T-helper 2 cell (primary cell): ENCODE results near the gene CDH3.
A peak's percentile ranks its signal among the peaks of the same experiment; 100 is the strongest.

Experiments used
- DNase-seq, 5 experiments: peaks; one replicate each; pipeline versions ENCODE4 v3.0.0 to v3.0.0-alpha.2; 2012 to 2022

The CDH3 gene

DNA sequence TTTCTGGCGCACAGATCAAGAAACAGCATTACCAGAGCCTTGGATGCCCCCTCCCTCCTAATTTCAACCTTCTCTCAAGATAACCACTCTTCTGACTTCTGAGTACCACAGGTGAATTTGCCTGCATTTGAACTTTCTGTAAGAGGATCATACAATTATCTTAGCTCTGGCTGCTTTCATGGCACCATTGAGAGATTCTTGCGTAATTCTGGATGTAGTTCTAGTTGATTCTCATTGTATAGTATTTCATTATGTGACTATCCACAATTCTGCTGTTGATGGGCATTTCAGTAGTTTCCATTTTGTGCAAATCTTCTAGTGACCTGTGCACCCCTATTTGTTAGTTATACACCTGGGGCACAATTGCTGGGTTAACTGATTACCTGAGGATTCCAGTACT lies 7.5 kb downstream of the CDH3 start:
- DNase-seq = no peak

DNA sequence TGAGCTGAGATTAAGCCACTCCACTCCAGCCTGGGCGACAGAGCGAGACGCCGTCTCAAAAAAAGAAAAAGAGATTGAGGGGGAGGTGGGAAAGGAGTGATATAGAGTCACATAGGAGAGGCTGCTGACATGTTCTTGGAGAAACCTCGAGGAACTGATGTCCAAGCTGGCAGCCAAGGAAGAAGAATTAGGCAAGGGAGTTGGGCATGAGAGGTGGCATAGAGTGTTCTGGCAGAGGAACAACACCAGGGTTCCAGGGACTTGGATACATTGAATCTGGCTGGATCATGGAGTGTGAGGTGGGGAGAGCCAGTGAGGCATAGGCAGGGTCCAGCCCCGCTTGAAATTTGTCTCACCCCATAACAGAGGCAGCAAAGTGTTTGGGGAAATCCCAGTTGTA lies 10.7 kb downstream of the CDH3 start:
- no peak for DNase-seq

DNA sequence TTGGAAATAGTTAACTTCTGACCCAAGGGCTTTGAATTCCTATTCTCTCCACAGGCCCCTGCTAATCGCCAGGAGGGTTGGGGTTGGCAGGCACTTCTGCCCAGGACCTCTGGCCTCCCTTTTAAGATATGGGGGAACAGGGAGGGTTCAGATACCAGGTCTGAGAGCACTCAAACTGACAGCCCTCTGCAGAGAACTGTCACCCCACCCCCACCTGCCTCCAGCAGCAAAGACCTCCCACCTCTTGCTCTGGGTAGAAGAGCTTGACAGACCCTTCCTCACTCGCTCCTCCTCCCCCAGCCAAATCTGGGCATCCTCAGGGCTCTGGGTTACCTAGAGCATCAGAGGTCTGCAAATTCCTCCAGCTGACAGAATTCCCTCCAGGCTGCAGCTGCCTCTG lies 11.6 kb downstream of the CDH3 start:
- DNase-seq = no peak

DNA sequence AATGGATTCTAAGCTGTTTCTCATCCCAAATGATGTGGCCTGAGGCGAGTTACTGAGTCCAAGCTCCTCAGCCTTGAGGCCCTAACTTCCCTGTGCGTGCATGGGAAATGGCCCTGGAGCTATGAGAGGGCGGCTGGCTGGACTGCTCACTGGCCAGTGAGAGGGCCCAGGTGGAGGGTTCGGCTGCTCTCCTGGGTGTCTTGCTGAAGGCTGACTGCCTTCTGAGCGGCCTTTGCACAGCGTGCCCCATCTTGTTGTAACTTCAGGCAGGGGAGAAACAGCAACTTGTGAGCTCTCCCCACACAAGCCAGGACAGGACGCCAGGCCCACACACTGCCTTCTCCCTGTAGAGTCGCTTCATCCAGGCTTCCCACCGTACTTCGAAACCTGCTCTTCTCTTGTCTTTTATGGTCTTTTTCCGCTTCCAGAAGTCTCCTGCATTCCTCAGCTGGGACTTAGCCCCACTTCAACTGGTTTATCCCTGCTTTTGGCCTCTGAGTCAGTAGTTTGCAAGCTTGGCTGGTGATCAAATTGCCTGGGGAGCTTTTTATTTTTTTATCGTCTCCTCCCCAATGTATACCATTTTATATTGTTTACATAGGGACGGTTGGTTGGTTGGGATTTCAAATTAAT lies 13.3 kb downstream of the CDH3 start:
- no peak for DNase-seq

DNA sequence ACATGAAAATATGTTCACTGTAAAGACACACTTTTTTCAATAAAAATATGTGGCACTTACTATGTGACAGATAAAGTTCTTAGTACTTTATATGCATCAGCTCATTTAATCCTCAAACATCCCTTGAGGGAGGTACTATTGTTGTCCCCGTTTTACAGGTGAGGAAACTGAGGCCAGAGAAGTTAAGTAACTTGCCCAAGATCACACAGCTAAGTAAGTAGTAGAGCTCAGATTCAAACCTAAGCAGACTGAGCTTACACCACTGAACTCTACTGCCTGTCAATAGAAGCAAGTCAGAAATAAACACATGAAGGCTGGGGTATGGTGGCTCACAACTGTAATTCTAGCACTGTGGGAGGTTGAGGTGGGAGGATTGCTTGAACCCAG lies 13.9 kb downstream of the CDH3 start:
- DNase-seq = no peak

DNA sequence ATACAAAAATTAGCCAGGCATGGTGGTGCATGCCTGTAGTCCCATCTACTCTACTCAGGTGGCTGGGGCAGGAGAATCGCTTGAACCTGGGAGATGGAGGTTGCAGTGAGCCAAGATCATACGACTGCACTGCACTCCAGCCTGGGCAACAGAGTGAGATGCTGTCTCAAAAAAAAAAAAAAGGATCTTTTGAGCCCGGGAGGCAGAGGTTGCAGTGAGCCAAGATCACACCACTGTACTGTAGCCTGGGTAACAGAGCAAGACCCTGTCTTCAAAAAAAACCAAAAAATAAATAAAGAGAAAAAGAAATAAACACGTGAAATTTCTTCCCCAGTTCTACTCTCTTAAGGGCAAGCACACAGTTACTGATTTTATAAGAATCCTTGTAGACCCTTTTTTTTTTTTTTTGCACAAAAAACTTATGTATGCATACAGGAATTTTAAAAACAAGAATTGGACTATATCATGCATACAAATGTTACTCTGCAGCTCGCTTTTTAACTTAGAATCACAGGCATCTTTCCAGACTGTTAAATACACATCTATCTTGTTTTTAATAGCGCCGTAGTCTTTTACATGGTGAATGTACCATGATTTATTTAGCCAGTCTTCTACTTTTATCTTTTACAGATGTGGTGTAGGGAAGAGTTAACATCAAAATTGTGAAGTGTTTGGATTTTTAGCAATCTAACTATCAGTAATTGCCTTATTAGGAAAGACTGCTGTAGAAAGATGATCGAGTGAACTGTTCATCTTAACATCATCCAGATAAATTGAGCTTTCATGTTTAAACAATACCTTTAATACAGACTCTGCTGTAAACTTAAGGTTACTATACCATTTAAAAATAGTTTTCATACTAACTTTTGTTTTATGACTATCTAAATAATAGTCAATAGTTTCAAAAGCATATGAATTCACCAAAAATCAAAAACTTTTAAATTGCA lies 14.6 kb downstream of the CDH3 start:
- DNase-seq = no peak

DNA sequence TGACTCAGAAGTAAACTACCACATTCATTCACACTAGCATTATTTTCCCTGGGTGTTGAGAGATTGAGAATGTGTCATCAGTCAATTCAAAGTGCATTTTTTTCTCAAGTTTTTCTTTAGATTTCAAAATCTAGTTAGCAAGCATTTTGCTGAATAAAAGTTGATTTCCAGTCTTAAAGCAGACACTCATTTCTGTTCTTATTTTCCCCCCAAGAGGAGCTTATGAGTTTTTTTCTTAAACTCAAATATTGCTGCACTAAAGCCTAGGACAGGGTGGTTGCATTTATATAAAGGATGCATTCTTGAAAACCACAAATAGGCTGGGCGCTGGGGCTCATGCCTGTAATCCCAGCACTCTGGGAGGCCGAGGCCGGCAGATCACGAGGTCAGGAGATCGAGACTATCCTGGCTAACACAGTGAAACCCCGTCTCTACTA lies 15.3 kb downstream of the CDH3 start:
- DNase-seq = no peak

DNA sequence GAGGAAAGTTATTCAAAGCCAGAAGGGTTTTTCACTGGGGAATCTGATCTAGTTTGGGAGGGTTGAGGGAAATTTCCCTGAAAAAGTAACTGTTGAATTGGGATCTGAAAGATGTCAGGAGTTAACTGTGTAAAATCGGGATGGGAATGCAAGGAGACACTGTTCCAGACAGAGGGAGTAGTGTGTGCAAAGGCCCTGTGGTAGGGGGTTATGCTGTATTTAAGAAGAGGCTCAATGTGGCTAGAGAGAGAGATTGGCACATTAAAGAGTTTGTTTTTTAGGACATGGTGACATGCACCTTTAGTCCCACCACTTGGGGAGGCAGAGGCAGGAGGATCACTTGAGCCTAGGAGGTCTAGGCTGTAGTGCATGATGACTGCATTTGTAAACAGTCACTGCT lies 16.9 kb downstream of the CDH3 start:
- DNase-seq = no peak

DNA sequence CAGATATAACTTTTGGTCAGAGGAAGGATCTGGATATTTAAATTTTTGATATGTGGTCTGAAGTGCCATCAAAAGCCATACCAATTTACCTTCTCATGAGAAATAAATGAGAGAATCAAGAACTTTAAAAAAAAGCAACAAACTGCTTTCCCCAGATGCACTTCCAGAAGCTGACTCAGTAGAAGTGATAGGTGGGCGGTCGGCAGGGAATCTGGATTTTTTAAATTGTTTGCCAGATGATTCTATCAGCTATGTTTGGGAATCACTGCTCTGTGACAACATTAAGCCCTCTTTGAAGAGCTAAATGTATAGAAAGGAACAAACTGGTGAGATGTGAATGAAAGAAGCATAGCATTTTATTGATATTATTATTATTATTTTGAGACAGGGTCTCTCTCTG lies 19.2 kb downstream of the CDH3 start:
- DNase-seq = no peak

DNA sequence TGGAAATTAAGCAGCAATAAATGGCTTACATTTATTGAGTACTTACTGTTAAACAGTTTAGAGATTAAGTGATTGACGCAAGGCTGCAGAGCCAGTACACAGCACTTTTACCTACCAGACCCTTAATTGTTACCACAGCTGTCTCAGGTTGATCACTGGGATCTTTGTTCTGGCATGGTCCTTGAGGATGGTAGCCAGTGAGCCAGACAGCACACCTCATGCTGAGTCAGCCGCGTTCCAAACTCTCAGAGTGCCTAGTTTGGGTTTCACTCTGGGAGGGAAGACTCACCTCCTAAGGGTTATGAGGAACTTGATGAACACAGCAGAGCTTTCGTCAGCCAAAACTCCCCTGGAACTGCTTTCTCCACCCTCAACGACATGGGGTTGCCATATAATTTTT lies 20.4 kb downstream of the CDH3 start:
- DNase-seq = no peak

DNA sequence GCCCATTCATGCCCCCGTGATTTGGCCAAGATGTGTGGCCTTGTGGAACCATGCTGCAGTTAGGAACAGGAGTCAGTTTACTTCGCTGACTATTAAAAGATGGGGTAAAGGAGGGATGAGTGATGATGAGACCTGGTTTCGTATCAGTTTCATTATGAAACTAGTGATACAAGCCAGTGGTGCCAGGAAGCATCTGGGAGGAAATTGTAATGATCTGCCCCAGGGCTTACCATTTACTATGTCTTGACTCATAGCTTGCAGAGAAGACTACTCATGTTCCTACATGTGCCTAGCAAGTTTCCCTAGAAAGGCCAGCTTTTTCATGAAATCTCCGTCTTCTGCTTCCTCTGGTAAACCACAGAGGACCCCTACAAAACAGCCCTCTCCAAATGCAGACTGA lies 23.2 kb downstream of the CDH3 start:
- peak in 1 of 5 experiments; percentile 74 for DNase-seq

DNA sequence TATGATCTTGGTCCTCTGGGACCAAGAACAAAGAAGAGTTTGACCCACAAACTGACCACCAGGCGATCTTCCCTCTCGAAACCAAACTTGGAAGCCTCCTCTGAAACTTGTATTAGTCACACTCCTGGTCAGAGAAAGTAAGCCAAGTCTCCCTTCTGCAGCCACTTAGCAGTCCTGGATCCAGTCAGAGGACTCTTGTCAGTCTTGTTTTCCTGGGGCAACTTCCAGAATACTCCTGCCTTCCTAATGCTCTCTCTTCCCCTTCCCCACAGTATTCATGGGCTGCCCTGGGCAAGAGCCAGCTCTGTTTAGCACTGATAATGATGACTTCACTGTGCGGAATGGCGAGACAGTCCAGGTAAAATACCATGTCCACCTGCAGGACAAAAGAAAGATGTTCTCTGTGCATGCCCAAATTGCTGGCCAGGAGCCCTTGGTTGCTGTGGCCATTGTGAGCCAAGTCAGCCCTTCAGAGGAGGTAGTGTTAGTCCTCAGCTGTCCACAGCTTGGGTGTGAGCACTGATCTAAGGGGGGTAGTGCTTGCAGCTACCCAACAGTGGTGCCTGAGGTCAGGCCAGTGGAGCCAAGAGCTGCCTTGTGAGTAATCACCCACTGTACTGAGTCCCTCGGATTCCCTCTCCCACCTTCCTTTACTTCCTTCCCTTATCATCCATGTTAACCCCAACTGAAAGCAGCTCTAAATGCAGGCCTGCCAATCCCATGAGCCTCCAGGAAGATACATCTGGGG lies 31.2 kb downstream of the CDH3 start:
- no peak for DNase-seq

DNA sequence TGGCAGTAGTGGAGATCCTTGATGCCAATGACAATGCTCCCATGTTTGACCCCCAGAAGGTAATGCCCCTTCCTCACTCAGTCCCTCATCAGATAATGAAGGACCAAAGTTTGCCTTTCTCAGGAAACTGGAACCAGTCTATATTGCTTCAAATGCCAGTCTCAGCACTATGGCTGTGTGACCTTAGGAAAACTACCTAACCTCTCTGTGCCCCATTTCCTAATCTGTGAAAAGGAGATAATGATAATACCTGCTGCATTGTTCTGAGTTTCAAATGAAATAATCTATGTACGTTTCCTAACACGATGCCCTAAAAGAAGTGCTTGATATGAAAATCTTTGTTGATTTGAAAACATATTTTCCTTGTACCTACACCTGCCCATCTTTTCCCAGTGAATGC lies 35.9 kb downstream of the CDH3 start:
- no peak for DNase-seq

DNA sequence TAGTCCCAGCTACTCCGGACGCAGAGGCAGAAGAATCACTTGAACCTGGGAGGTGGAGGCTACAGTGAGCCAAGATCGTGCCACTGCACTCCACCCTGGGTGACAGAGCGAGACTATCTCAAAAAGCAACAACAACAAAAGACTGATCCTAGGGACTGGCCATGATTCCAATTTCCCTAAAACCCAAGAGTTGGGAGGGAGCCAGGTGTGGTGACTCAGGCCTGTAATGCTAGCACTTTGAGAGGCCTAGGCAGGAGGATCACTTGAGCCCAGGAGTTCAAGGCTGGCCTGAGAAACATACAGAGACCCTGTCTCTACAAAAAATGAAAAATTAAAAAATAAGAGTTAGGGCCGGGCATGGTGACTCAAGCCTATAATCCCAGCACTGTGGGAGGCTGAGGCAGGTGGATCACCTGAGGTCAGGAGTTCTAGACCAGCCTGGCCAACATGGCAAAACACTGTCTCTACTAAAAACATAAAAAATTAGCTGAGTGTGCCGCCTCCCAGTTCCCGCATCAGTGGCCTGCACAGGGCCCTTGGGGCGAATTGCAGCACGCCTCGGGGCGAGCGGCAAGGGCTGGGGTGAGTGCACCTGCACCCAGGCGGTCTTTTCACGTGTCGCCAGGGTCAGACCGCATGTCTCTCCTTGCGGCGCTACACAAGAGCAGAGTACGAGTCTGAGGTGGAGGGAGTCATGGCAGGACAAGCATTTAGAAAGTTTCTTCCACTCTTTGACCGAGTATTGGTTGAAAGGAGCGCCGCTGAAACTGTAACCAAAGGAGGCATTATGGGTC lies 40.8 kb downstream of the CDH3 start:
- no peak for DNase-seq

DNA sequence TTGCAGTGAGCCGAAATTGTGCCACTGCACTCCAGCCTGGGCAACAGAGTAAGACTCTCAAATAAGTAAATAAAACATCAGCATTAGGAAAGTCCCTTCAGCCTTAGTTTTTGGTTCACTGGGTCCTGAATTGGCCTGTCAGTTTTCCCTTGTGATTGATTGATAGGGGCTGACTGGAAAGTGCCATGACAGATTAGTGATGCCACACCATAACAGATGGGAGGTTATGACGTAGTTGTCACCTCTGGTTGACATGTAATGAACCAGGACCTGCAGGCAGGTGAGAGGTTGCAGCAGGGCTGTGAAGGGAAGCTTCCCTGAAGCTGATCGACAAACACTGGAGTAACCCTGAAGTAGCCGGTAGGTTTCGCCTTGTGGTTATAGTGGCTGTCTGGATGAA lies 41.8 kb downstream of the CDH3 start:
- no peak for DNase-seq

DNA sequence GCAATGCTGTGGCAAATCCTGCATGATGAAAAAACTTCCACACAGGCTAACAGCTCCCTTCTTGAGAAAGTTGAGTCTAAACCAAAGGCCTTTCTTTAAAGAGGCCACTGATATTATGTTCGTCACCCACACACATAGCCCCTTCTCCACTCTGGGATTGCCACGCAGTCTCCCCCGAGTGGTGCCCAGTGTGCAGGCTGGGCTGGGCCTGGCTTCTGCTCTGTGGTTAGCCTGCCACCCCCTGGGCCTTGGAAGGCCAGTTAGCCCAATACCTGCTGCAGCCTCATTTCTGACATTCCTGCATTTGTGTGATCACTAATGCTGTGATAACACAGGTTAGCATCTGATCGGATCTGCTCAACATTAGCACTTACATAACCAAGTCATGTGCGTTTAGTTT lies 44.8 kb downstream of the CDH3 start:
- no peak for DNase-seq

DNA sequence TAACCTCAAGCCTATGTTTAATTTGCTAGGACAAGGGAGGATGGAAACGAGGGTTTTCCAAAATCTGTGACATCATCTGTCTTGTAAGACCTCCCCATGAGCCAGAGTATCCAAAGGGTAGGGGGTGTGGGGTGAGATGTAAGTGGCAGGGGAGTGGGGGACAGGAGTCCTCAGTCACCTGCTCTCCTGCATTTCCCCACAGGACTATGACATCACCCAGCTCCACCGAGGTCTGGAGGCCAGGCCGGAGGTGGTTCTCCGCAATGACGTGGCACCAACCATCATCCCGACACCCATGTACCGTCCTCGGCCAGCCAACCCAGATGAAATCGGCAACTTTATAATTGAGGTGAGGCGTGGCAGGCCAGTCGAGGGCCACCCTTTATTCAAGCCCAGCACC lies 50.5 kb downstream of the CDH3 start:
- DNase-seq = no peak

DNA sequence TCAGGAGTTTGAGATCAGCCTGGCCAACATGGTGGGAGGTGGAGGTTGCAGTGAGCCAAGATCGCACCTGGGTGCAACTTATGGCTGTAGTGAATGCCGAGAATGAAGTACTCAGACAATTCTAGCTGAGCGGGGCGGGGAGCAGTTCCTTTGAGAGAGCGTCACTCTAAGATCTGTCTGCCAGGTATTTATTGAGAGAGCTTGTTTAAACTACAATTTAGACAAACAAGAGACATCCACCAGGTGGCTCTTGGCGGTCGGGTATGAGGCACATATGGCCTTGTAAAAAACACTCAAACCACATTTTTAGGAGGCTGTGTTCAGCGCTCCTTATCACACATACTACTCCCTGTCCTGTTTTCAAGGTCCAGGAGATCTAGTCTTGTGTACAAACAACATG lies 51.4 kb downstream of the CDH3 start:
- no peak for DNase-seq

DNA sequence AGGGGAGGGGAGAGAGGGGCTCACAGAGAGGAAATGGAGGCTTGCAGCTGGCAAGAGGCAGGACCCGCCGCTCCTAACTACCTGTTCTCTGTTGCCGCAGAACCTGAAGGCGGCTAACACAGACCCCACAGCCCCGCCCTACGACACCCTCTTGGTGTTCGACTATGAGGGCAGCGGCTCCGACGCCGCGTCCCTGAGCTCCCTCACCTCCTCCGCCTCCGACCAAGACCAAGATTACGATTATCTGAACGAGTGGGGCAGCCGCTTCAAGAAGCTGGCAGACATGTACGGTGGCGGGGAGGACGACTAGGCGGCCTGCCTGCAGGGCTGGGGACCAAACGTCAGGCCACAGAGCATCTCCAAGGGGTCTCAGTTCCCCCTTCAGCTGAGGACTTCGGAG lies 53.0 kb downstream of the CDH3 start:
- DNase-seq = no peak

DNA sequence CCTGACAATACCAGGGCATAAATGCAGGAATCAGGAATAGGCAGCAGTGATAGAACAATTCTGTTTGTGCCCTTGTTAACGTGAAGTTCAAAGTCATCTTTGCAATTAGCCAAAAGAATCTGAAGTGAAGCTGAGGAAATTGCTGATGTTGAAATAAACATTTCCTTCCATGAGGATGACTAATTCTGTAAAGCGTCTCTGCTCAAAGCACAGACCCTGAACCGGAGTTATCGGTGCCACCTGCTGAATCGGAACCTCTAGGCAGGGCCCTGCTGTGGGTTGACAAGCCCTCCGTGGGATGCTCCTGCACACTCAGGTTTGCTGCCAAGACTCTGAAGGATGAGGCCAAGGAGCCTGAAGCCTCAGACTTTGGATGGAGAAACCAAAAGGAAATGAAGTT lies 55.0 kb downstream of the CDH3 start:
- no peak for DNase-seq

DNA sequence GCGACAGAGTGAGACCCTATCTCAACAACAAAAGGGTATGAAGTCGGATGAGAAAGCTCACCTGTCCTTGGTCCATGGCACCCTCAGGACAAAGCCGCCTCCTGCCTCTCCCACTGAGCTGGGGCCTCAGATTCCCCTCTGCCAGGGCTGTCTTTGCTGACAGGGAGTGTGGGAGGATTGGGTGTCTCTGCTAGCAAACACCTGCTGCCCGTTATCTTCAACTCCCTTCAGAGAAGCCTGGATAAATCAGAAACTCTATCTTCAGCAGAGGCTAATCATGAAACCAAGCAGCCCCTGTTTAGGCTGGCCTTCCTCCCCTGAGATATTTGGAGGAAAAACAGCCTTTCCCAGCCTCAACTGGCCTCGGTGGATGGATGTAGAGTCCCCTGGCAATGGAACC lies 55.7 kb downstream of the CDH3 start:
- DNase-seq = no peak

DNA sequence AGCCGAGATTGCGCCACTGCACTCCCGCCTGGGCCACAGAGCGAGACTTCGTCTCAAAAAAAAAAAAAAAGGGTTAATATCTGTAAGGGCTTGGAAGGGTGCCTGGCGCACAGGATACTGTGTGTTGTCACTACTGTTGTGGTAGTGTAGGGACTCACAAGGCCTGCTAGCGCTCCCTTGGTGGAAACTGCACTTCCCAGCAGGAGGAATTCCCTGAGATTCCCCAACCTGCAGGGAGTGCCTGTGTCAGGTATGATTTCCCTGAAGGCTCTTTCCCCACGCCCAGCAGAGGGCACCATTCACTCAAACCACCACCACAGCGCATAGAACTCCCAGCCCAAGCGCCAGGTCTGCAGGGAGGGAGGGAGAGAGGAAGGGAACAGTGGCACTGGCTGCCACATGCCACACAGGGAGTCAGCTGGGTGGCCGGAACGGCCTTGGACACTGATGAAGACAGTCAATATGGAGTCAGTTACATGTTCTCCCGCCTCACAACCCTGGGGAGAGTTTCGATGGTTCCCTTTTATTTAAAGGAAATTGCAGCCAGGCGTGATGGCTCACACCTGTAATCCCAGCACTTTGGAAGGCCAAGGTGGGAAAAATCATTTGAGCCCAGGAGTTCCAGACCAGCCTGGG lies 59.2 kb downstream of the CDH3 start:
- DNase-seq = peak; percentile 8 to 59 (median 37)
